ENCODE data around the gene GPR137.
A peak's percentile ranks its signal among the peaks of the same experiment; 100 is the strongest.
"Not testable (repeated sequence)": the region's sequence is repeated elsewhere in the genome, so short reads cannot be mapped to it uniquely, and the experiment has no call there.

GPR137 gene

DNA sequence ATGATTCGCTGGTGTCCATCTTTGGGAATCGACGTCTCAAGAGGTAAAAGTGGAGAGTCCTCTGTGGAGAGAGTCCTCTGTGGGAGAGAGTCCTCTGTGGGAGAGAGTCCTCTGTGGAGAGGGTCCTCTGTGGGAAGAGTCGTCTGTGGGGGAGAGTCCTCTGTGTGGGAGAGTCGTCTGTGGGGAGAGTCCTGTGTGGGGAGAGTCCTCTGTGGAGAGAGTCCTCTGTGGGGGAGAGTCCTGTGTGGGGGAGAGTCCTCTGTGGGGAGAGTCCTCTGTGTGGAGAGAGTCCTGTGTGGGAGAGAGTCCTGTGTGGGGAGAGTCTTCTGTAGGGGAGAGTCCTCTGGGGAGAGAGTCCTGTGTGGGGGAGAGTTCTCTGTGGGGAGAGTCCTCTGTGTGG lies 35.4 kb downstream of the GPR137 start:
- DNase-seq (ENCODE audit: low spot score) = no peak

DNA sequence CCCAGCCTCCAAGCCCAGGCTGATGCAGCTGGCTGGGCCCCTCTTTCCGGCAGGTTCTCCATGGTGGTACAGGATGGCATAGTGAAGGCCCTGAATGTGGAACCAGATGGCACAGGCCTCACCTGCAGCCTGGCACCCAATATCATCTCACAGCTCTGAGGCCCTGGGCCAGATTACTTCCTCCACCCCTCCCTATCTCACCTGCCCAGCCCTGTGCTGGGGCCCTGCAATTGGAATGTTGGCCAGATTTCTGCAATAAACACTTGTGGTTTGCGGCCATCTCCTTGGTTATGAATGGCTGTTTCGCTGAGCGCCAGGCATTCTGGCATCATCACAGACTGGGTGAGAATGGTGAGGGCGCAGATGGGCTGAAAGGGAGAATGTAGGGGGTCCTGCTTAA lies 35.9 kb downstream of the GPR137 start:
- DNase-seq (ENCODE audit: low spot score) = no peak

DNA sequence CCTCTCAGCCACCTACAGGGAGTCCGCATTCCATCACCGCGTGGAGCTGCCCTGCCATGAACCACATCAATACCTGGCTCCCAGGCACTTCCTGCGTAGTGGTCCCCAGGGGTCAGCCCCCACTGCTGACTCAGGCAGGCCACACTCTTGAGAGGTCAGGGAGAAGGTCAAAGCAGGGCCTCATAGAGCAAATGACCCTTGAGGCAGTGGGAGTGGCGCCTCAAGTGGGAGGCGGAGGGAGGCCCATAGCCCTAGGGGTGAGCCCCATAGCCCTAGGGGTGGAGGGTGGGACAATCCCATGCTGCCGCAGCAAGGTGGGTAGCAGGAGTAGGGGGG lies 37.2 kb downstream of the GPR137 start:
- DNase-seq (ENCODE audit: low spot score) = no peak

DNA sequence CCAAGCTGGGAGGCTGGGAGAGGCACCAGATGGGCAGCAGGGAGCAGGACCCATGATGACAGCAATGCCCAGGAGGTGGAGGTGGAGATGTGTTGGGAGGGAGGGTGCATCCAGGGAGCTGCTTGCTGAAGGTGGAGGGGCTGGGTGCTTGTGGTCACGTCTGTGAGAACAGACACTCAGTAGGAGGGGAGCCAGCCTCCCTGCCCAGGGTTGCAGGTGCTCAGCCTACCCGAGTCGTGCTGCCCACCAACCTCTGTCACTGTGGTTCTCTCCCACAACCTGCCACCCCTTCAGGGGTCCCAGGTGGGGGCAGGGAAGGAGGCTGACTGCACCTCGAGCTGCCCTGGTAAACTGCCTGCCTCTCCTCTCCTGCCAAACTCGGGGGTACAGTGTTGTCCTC lies 37.7 kb downstream of the GPR137 start:
- no peak for DNase-seq (ENCODE audit: low spot score)

DNA sequence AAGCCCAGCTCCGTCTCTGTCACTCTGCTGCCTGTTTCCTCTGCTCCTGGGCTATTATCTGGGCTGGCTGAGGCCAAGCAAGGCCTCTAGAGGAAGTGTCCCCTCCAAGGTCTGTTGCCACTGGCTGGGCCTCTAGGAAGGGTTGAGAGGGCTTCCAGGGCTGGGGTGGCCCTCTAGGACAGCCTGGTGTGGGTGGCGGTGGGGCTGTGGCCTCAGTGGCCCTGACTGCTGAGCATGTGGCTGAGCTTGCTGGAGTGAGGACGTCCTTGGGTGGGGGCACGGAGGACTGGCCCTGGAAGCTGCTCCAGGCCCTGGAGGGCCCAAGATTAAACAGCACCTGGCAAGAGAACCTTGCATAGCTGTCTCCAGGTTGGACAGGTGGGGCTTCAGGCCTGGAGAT lies 38.3 kb downstream of the GPR137 start:
- not testable (repeated sequence) for DNase-seq (ENCODE audit: low spot score)

DNA sequence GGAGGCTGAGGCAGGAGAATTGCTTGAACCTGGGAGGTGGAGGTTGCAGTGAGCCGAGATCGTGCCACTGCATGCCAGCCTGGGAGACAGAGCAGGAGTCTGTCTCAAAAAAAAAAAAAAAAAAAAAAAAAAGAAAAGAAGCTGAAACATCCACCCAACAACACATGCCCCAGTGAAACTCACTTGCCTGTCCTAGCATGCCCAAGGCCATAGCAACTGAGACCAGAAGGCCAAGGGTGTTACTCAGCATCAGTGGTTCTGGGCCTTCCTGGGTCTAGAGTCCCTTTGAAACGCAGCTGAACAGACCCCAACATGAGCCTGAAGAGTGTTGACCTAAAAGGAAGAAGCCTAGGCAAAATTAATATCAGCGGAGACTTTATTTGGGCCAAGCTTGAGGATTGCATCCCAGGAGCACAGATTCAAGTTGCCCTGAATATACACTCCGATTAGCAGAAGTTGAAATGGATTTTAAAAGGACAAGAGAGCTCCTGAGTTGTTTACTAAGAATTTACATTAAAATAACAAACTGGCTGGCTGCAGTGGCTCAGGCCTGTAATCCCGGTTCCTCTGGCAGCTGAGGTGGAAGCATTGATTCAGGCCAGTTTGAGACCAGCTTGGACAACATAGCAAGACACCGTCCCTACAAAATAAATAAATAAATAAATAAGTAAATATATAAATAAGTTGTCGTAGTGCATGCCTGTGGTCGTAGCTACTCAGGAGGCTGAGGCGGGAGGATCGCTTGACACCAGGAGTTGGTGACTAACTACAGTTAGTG lies 39.2 kb downstream of the GPR137 start:
- DNase-seq (ENCODE audit: low spot score) = no peak

DNA sequence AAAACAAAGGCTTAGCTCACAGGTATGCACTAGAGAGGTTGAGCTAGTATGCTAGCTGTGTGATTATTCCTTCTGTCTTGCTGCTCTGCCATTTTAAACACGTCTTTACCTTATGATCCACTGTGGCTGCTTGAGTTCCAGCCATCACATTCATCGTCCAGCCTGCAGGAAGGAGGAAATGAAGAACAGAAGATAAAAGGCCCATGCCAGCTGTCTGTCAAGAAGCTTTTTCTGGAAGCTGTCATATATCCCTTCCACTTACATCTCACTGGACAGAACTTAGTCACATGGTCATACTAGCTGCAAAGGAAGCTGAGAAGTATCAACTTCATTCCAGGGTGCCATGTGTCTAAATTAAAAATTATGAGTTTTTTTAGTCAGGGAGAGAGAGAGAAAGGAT lies 41.7 kb downstream of the GPR137 start:
- DNase-seq (ENCODE audit: low spot score) = no peak

DNA sequence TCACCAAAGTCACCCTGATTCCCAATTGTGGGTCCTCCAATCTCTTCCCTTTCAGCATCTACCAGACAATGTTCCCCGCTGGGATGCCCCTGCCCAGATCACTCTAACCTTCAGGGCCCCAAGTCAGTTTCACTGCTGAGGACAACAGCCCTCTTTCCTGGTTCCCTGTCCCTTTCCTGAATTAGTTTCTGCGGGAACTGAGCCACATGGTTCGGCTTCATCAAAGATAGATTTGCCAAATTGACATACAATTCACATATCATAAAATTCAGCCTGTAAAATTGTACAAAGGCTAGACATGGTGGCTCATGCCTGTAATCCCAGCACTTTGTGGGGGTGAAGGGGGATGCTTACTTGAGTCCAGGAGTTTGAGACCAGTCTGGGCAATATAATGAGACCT lies 42.3 kb downstream of the GPR137 start:
- no peak for DNase-seq (ENCODE audit: low spot score)

DNA sequence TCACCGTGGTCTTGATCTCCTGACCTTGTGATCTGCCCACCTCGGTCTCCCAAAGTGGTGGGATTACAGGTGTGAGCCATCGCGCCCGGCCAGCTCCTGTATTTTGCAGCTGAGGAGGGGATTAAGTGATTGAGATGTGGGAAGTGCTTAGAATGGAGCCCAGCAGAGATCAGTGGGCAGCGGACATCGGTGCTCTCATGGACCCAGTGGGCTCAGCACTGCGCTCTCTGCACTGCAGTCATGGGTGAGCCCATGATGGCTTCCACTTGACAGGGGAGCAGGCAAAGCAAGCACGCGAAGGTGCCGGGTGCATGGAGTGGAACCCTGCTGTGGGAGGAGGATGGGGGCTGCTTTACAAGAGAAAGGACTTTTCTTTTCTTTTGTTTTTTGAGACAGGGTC lies 45.2 kb downstream of the GPR137 start:
- DNase-seq (ENCODE audit: low spot score) = no peak

DNA sequence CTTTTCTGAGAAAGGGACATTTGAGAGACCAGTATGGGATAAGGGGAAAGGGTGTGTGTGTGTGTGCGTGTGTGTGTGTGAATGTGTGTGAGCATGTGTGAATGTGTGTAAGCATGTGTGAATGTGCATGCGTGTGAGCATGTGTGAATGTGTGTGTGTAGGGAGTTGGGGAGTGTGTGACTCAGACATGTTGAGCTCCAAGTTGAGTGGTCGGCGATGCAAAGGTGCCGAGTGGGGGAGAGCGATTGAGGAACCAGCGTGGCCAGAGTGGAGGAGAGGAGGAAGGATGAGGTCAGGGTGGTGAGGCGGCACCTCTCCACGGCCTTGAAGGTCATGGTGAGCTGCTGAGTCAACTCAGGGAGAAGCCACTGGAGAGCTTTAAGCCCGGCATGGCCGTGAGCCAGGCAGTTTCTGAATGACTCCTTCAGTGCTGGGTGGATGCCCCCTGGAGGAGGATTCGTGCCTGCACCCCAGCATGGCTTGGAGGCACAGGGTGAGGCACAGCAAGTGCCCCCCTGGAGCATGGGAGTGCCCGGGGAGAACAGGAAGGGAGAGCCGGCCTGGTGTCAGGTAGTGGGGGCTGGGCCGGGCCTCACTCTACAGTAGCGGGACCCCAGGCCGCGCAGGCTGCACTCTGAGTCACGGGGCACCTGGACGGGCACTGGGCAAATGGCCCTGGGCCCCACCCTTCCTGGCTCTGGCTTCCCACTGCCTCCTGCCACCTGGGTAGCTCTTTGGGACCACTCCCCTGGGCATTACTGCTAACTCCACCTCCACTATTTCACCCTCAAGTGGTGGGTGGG lies 46.1 kb downstream of the GPR137 start:
- peak; percentile 87 for DNase-seq (ENCODE audit: low spot score)

DNA sequence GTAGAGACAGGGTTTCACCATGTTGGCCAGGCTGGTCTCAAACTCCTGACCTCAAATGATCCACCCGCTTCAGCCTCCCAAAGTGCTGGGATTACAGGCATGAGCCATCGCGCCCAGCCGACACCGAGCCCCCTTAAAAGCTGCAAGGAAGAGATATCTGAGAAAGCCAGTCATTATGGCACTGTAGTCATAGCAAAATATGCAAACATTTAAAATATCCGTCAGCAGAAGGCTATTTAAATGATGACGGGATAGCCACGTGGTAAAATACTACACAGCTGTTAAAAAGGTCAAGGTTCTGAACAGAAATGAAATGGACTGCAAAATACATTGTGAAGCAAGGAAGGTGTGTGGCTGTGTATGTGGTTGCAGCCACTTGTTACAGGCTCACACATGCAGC lies 47.9 kb downstream of the GPR137 start:
- no peak for DNase-seq (ENCODE audit: low spot score)

DNA sequence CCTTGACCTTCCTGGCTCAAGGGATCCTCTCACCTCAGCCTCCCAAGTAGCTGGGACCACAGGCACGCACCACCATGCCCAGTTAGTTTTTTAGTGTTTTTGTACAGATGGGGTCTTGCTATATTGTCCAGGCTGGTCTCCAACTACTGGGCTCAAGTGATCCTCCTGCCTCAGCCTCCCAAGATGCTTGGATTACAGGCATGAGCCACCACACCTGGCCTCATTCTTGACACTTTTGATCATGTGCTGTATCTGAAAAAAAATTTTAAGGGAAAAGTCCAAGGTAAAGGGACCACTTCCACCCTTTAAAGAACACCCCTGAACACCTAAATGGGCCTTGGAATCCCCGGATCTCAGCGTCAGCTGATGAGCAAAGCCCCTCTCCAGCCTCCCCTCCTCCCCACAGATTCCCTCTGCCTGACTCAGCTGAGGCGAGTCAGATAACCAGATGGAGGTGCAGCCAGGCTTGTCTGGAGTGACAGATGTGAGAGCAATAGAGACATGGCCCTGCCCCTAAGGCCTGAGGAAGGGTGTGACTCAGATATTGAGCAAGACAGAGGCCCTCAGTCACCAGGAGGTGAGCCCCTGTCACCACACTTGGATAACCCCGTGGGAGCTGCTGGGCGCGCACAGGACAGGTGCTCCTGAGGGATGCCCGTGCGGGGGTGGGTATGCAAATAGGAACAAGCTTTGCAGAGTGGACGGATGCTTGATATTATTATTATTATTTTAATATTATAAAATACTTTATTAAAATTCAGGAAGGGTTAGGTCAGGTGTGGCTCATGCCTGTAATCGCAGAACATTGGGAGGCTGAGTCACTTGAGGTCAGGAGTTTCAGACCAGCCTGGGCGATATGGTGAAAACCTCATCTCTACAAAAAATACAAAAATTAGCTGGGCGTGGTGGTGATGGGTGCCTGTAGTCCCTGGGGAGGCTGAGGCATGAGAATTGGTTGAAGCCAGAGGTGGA lies 49.4 kb downstream of the GPR137 start:
- peak; percentile 90 for DNase-seq (ENCODE audit: low spot score)

DNA sequence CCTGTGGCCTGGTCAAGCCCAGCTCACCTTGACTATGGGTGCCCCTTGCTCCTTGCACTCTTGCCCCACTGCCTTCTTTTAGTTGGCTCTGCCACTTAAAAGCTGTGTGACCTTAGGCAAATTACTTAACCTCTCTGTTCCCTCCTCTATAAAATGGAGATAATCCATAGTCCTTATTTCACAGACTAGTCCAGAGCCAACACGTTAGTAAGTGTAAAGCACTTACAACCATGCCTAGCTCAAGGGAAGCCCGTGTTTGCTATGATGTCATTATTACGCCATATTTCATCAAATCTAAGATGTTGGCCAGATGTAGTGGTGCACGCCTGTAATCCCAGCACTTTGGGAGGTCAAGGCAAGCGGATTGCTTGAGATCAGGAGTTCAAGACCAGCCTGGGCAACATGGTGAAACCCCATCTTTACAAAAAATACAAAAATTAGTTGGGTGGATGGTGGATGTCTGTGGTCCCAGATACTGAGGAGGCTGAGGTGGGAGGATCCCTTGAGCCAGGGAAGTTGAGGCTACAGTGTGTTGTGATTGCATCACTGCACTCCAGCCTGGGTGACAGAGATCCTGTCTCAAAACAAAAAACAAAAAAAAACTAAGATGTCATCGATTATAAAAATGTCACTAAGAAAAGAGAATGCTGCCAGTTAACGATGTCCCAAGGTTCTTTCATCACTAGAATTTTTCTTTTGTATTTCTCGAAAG lies 52.0 kb downstream of the GPR137 start:
- DNase-seq (ENCODE audit: low spot score) = no peak

DNA sequence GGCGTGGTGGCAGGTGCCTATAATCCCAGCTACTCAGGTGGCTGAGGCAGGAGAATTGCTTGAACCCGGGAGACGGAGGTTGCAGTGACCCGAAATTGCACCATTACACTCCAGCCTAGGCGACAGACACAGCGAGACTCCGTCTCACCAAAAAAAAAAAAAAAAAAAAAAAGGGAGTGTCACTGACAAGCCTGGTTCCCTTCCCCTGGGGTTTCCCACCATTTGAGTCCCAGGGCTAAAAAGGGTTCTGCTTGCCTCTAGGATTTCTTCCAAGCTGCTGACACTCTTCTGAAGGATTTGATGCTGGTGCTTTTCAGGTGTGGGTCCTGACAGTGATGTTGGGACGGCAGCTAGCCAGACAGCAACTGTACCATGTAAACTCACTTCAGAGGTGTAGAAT lies 53.1 kb downstream of the GPR137 start:
- DNase-seq (ENCODE audit: low spot score) = no peak

Data from GM03348 (cell line).